SK-N-SH (cell line): ENCODE results near the gene SGCA. TPM values are rescaled to one million over a fixed set of nuclear protein-coding genes. Genes with fewer than 3 reads are reported as not detected.
A peak's percentile ranks its signal among the peaks of the same experiment; 100 is the strongest.

ENCODE experiments used
- CTCF ChIA-PET: fragments of 300-600, 350-600 bp; formaldehyde crosslinking; extraction: SDS; loops from one replicate; lab custom pipeline; 2021; lab: Yijun Ruan, JAX
- POLR2A ChIA-PET: fragments of 350-600 bp; sonication (Branson Sonifier 250); formaldehyde crosslinking; extraction: SDS; loops from one replicate; lab custom pipeline; 2020; ENCODE audit warnings: antibody characterized with exemption, inconsistent platforms; lab: Yijun Ruan, JAX
- DNase-seq: peaks from one replicate; pipeline ENCODE4 v3.0.0; 2012
- H2AFZ ChIP-seq: fragments of 200-600 bp; sonication (generic); 2 replicates; pipeline ENCODE4 v1.8.1; 2016; ENCODE audit warnings: antibody characterized with exemption, mild to moderate bottlenecking, low read depth
- H3F3A ChIP-seq: fragments of 200-600 bp; sonication (generic); replicated peaks from 2 replicates; pipeline ENCODE3; 2016; ENCODE audit warnings: antibody characterized with exemption, mild to moderate bottlenecking; ENCODE audit not compliant: insufficient read depth
- H3K27ac ChIP-seq, 2 experiments: fragments of 200-500 bp in 1 of 2; fragments of 200-600 bp in 1 of 2; sonication (Bioruptor generic) in 1 of 2; sonication (generic), shearing (Covaris generic) in 1 of 2; 2 replicates each; pipeline versions ENCODE4 v1.5.1 to v1.6.1; 2014 to 2016; ENCODE audit warnings: low read depth in 2 of 2, inconsistent platforms in 1 of 2, low read length in 1 of 2, mild to moderate bottlenecking in 1 of 2, mixed read lengths in 1 of 2
- H3K27me3 ChIP-seq: fragments of 200-600 bp; sonication (generic), shearing (Covaris generic); 2 replicates; pipeline ENCODE4 v1.6.1; 2016; ENCODE audit warnings: mixed run types; ENCODE audit not compliant: insufficient read depth
- H3K36me3 ChIP-seq, 2 experiments: fragments of 200-500 bp in 1 of 2; fragments of 200-600 bp in 1 of 2; sonication (Bioruptor generic) in 1 of 2; sonication (generic) in 1 of 2; replicated peaks in 1 of 2; 2 replicates each; pipeline versions ENCODE3 to v1.5.1; 2014 to 2016; ENCODE audit warnings: low read length in 1 of 2, mild to moderate bottlenecking in 1 of 2; ENCODE audit not compliant: insufficient read depth in 2 of 2, control insufficient read depth in 1 of 2
- H3K4me1 ChIP-seq, 2 experiments: fragments of 200-500 bp in 1 of 2; fragments of 200-600 bp in 1 of 2; sonication (Bioruptor generic) in 1 of 2; sonication (generic), shearing (Covaris generic) in 1 of 2; 2 replicates each; pipeline versions ENCODE4 v1.5.1 to v1.6.1; 2014 to 2016; ENCODE audit warnings: low read depth in 1 of 2, low read length in 1 of 2, mixed run types in 1 of 2; ENCODE audit not compliant: insufficient read depth in 2 of 2, control insufficient read depth in 1 of 2
- H3K4me2 ChIP-seq: fragments of 200-600 bp; sonication (generic), shearing (Covaris generic); 2 replicates; pipeline ENCODE4 v1.6.1; 2017; ENCODE audit warnings: mixed run types
- H3K4me3 ChIP-seq, 2 experiments: fragments of 200-500 bp in 1 of 2; fragments of 200-600 bp in 1 of 2; sonication (Bioruptor generic) in 1 of 2; sonication (generic), shearing (Covaris generic) in 1 of 2; 2 replicates each; pipeline versions ENCODE4 v1.5.1 to v1.8.1; 2014 to 2016; ENCODE audit warnings: low read depth in 2 of 2, inconsistent platforms in 1 of 2, low read length in 1 of 2, mild to moderate bottlenecking in 1 of 2, mixed read lengths in 1 of 2, moderate library complexity in 1 of 2
- H3K79me2 ChIP-seq: fragments of 200-600 bp; sonication (generic); 2 replicates; pipeline ENCODE4 v1.8.1; 2017; ENCODE audit warnings: mild to moderate bottlenecking; ENCODE audit not compliant: insufficient read depth
- H3K9ac ChIP-seq: fragments of 200-600 bp; sonication (generic); 2 replicates; pipeline ENCODE4 v1.6.1; 2017; ENCODE audit warnings: mixed run types
- H3K9me2 ChIP-seq: fragments of 200-600 bp; sonication (generic); 2 replicates; pipeline ENCODE4 v1.6.1; 2017; ENCODE audit warnings: mixed run types
- H3K9me3 ChIP-seq: fragments of 200-600 bp; sonication (generic); 2 replicates; pipeline ENCODE4 v1.6.1; 2017; ENCODE audit warnings: mixed run types, mild to moderate bottlenecking, moderate library complexity
- H4K20me1 ChIP-seq: fragments of 200-600 bp; sonication (generic); 2 replicates; pipeline ENCODE4 v1.6.1; 2017; ENCODE audit warnings: mild to moderate bottlenecking, mixed run types; ENCODE audit not compliant: insufficient read depth
- CHD2 ChIP-seq: fragments of 150-350 bp; IDR thresholded peaks from 2 replicates; pipeline ENCODE4 v1.6.1; 2018; ENCODE audit warnings: low read length; ENCODE audit not compliant: partially characterized antibody
- CTCF ChIP-seq: fragments of 200-600 bp; sonication (generic); IDR thresholded peaks from 2 replicates; pipeline ENCODE4 v1.6.1; 2017; ENCODE audit warnings: antibody characterized with exemption, mild to moderate bottlenecking, moderate library complexity
- EP300 ChIP-seq, 2 experiments: IDR thresholded peaks; 2 replicates each; pipeline versions ENCODE4 v1.4.0 to v1.6.1; 2012; ENCODE audit warnings: borderline replicate concordance in 1 of 2, low read depth in 1 of 2, low read length in 1 of 2
- FOXM1 ChIP-seq: IDR thresholded peaks from 2 replicates; pipeline ENCODE4 v1.4.0; 2012; ENCODE audit warnings: low read depth, mild to moderate bottlenecking
- GABPA ChIP-seq: IDR thresholded peaks from 2 replicates; pipeline ENCODE4 v1.4.0; 2012; ENCODE audit warnings: low read depth, mild to moderate bottlenecking
- MAX ChIP-seq: IDR thresholded peaks from 2 replicates; pipeline ENCODE4 v1.4.0; 2012; ENCODE audit warnings: low read depth
- MXI1 ChIP-seq: IDR thresholded peaks from 2 replicates; pipeline ENCODE4 v1.6.1; 2012; ENCODE audit warnings: mild to moderate bottlenecking, low read depth, low read length, improper control_type of control experiment
- NFIC ChIP-seq: IDR thresholded peaks from 2 replicates; pipeline ENCODE4 v1.4.0; 2012; ENCODE audit warnings: borderline replicate concordance
- NRF1 ChIP-seq: IDR thresholded peaks from 2 replicates; pipeline ENCODE4 v1.6.1; 2012; ENCODE audit warnings: low read depth, mild to moderate bottlenecking, low read length
- POLR2AphosphoS5 ChIP-seq: IDR thresholded peaks from 2 replicates; pipeline ENCODE4 v1.6.1; 2012; ENCODE audit warnings: low read depth, low read length
- RXRA ChIP-seq: IDR thresholded peaks from 2 replicates; pipeline ENCODE4 v1.4.0; 2012; ENCODE audit warnings: low read depth, mild to moderate bottlenecking, borderline replicate concordance
- SMC3 ChIP-seq: IDR thresholded peaks from 2 replicates; pipeline ENCODE4 v1.6.1; 2012; ENCODE audit warnings: low read depth, low read length, improper control_type of control experiment
- TCF12 ChIP-seq: IDR thresholded peaks from 2 replicates; pipeline ENCODE4 v1.4.0; 2012
- USF1 ChIP-seq: IDR thresholded peaks from 2 replicates; pipeline ENCODE4 v1.4.0; 2012; ENCODE audit warnings: low read depth, borderline replicate concordance
- USF2 ChIP-seq: fragments of 150-350 bp; IDR thresholded peaks from 2 replicates; pipeline ENCODE4 v1.6.1; 2017; ENCODE audit warnings: antibody characterized with exemption, low read length, low read depth, borderline replicate concordance
- ZBTB33 ChIP-seq: IDR thresholded peaks from 2 replicates; pipeline ENCODE4 v1.4.0; 2012; ENCODE audit warnings: low read depth, borderline replicate concordance
- WGBS: methylation state at CpG from one replicate; pipeline ENCODE4 v1.1.6; 2017; ENCODE audit warnings: low lambda C conversion rate; 5-methylcytosine and 5-hydroxymethylcytosine counted together
- polyA plus RNA-seq, 3 experiments: library from polyadenylated mRNA; depleted of rRNA; stranded (reverse); fragments of >200 nt; gene quantifications; 2 replicates each; pipeline ENCODE4 v1.2.3, GENCODE V29; 2012

The SGCA gene
- polyA plus RNA-seq, 1 of the 3 experiments (the other 2 are of a cell fraction) = not detected

GRCh38 chr17:50212121-50212843 is 46.5 kb downstream of the SGCA start:
- peak; percentile 25 for DNase-seq
- Histone ChIP-seq H3K4me2 (0 out of 2 replicates have a peak overlapping the region, but pooled peaks have one; percentile 93), H3K36me3 (no peaks in the 10 kb centered on the region), H2AFZ (no peak overlapping the region), H3K9me2 (no peaks in the 10 kb centered on the region), H4K20me1 (no peaks in the 10 kb centered on the region), H3K9me3 (no peaks in the 10 kb centered on the region), H3K4me1 (peaks cover 52 to 63% of the 10 kb centered on the region in 2 experiments), H3F3A (peaks cover 48% of the 10 kb centered on the region), H3K27me3 (no peaks in the 10 kb centered on the region), H3K27ac (peak overlapping the region in 1 of 2 experiments; percentile 100; a peak in 2 of 4 replicates), H3K4me3 (no peak overlapping the region), H3K79me2 (no peaks in the 10 kb centered on the region; the same call in 1 of the 2 replicates), H3K9ac (peak overlapping the region; percentile 97; the same call in 1 of the 2 replicates)
- TF ChIP-seq TCF12 (no peak), ZBTB33 (no peak), SMC3 (no peak), USF1 (no peak), MXI1 (no peak), GABPA (no peak), EP300 (IDR thresholded peaks at IDR 0.05; ENCODE audit: borderline replicate concordance in 1 of 2, low read depth in 1 of 2, low read length in 1 of 2) (no peak), NRF1 (no peak), FOXM1 (no peak)
- WGBS = 89% methylated on average over 15 of the region's 15 CpGs
- ChIA-PET CTCF (interaction anchor here (0.6 to 25.6 kb wide), 10 partner anchors 8 to 150 kb away, joined by 3 to 2150 read pairs (median 6); partner anchors contain the start of genes COL1A1, SGCA and TMEM92), POLR2A (interaction anchor here (0.8 to 1.3 kb wide), 3 partner anchors 46 to 137 kb away, joined by 3 read pairs; no protein-coding TSS in a partner anchor)

GRCh38 chr17:50213026-50214022 is 47.5 kb downstream of the SGCA start:
- Histone ChIP-seq H3K79me2 (no peaks in the 10 kb centered on the region; the same call in 1 of the 2 replicates), H3K4me3 (no peak overlapping the region), H3K4me1 (peaks cover 43 to 65% of the 10 kb centered on the region in 2 experiments), H3K4me2 (no peak overlapping the region), H3K9ac (no peak overlapping the region), H3K9me2 (no peaks in the 10 kb centered on the region), H4K20me1 (no peaks in the 10 kb centered on the region), H3K36me3 (no peaks in the 10 kb centered on the region), H2AFZ (no peak overlapping the region), H3K9me3 (no peaks in the 10 kb centered on the region), H3K27ac (no peak overlapping the region), H3K27me3 (no peaks in the 10 kb centered on the region), H3F3A (peaks cover 49% of the 10 kb centered on the region)
- 80% methylated on average over 9 of the region's 9 CpGs for WGBS
- peak; percentile 56 for DNase-seq
- ChIA-PET CTCF (interaction anchor here (0.7 to 25.6 kb wide), 10 partner anchors 9 to 74 kb away, joined by 3 to 2150 read pairs (median 6); partner anchors contain the start of genes COL1A1, SGCA and TMEM92), POLR2A (interaction anchor here (0.6 to 0.8 kb wide), 2 partner anchors 45 to 374 kb away, joined by 3 to 4 read pairs; no protein-coding TSS in a partner anchor)
- no peak for TF ChIP-seq MAX
- no peak for TF ChIP-seq POLR2AphosphoS5
- peak; percentile 55 for TF ChIP-seq CTCF
- peak; percentile 40 for TF ChIP-seq SMC3
- no peak for TF ChIP-seq USF2
- no peak for TF ChIP-seq CHD2
- no peak for TF ChIP-seq USF1
- TF ChIP-seq RXRA = no peak
- TF ChIP-seq NFIC = no peak
